ENCODE data around the gene DAB2IP.

The DAB2IP gene

DNA sequence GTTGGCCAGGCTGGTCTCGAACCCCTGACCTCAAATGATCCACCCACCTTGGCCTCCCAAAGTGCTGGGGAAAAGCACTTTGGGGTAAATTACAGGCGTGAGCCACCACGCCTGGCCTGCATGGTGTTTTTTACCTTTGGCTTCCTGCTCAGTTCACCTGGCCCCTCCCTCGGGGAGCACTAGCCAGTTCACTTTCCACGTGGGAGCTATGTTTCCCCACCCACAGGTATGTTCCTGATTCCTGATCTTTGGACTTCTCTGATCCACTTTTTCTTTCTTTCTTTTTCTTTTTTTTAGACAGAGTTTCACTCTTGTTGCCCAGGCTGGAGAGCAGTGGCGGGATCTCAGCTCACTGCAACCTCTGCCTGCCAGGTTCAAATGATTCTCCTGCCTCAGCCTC, 15.8 kb downstream of the DAB2IP start:
- no peak for DNase-seq

GRCh38 chr9:121667890-121668289, 16.5 kb downstream of the DAB2IP start:
- DNase-seq: no peak

DNA sequence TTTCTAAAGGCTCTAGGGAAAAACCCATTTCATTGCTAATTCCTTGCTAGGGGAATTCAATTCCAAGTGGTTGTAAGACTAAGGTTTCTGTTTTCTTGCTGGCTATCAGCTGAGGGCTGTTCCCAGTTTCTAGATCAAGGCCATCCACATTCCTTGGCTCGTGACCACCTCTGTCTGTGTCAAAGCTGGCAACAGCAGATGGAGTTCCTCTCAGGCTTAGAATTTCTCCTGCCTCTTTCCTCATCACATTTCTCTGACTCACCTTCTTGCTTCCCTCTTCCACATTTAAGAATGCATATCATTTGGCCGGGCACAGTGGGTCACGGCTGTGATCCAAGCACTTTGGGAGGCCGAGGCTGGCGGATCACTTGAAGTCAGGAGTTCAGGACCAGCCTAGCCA, 19.0 kb downstream of the DAB2IP start:
- no peak for DNase-seq

- no peak for DNase-seq
Measured at GRCh38 chr9:121671612-121672155, 20.2 kb downstream of the DAB2IP start.

GRCh38 chr9:121672213-121672612, 20.8 kb downstream of the DAB2IP start:
- DNase-seq: no peak

- no peak for DNase-seq
Measured at GRCh38 chr9:121672986-121673385, 21.6 kb downstream of the DAB2IP start.

DNA sequence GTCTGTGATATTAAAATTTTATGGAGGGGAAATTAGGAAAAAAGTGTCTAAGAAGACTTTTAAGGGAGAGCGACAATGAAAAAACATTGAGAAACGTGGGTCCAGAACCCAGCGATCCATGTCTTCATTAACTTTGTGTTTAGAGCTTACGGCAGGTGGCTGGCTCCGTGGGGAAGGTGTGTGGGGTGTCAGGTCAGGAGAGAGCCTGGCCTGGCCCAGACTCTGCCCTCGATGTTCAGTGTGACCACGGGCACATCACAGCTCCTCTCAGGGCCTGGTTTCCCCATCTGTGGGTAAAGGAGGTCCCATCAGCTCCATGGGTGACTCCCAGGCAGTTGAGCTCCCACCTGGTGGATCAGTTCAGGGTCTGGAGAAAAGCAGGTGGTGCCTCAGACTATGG, 22.1 kb downstream of the DAB2IP start:
- no peak for DNase-seq

- DNase-seq: no peak
Measured at GRCh38 chr9:121674017-121674416, 22.6 kb downstream of the DAB2IP start.

DNA sequence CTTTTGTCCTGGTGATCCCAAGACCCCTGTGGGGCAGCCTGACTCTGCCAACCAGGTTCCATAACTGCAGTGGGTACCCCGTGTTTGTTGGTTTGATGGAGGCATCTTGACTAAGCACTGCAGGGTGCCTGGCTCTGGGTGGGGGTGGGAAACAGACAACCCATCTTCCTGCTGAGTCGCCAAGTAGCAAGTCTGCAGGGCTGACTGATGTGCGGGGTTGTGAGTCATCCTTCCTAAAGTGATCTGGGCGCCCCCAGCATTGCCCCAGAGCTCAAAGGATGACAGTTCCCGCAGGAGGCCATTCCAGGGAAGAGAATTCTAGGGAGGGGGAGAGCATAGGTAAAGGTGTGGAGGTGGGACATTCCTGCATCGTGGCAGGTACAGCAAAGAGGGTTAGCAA, 23.5 kb downstream of the DAB2IP start:
- DNase-seq: no peak

DNA sequence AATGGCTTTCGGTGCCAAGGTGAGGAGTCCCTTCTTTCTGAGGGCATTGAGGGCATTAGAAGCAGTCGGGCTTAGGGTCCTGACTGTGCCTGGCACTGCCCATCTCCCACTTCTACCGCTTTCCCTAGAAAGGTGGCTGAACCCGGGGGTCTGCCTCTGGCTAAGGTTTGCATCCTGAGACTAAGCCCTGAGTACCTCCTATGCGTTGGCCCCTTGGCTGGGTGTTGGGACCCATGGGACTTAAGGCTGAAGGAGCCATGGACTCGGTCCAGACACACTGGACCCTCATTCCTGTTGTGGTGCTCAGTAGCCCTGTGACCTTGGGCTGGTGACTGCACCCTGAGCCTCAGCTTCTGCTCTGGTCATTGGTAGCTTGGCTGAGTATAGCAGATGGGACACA, 23.9 kb downstream of the DAB2IP start:
- no peak for DNase-seq

GRCh38 chr9:121675969-121676822, 24.8 kb downstream of the DAB2IP start:
- no peak for DNase-seq

DNA sequence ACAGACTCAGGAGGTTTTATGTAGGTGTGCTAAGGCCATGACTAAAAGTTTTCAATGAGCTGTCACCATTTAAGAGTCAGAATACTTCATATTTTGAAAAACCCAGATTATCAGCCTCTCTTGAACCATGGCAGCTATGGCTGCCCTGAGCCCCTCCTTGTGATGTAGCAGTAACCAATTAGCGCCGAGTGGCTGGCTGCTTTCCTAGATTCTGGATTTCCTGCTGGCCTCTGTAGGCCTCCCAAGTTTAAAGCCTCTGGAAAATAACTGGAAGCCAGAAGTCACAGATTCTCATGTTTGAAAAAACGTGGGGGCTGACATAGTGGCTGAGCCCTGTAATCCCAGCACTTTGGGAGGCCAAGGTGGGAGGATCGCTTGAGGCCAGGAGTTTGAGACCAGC, 25.5 kb downstream of the DAB2IP start:
- no peak for DNase-seq

GRCh38 chr9:121678501-121679022, 27.1 kb downstream of the DAB2IP start:
- DNase-seq: no peak

DNA sequence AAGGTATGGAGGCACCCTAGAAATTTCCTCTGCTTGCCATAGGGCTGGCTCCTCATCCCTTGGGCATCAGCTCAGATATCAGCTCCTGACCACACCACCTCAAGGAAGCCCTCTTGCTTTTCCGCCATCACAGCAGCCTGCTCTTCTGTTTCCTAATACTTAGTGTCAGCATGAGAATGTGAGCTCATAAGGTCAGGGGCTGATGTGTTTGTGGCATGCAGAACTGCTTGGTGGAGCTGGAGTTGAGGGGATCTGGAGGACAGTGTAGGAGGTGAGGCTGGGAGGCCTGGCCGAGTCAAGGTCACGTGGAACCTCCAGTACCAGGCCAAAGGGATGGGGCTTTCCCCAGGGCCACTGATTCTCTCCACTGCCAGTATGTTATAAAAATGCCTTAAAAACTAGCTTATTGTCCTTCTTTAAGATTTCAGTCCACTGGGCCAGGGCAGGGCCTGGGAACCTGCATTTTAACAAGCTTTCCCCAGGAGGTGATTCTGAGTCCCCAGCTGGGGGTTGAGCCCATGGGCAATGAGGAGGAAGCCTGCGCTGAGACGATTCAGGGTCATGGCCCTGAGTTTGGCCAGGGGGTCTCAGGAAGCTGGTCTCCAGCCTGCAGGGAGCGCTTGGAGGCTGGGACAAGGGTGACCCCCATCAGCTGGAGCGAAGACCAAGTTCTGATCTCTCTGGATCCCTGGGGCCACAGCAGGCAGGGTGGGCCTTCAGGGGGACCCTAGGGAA, 28.6 kb downstream of the DAB2IP start:
- DNase-seq: no peak

DNA sequence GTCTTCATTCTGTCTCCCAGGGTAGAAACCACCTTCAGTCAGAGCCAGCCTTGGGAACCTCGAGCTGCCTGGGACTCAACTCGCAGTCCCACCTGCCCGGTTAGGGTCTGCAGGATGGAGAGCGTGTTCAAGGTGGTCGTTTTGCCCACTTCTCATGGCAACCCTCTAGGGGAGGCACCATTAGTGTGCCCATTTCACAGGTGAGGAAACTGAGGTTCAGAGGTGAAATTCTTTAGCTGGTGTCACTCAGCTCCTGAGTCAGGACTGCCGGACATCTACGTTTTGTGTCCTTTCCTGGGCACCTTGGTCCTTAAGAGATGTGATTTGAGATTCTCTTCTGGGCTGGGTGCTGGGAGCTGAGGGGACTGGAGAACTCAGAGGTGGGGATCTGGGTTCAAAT, 30.0 kb downstream of the DAB2IP start:
- DNase-seq: no peak

DNA sequence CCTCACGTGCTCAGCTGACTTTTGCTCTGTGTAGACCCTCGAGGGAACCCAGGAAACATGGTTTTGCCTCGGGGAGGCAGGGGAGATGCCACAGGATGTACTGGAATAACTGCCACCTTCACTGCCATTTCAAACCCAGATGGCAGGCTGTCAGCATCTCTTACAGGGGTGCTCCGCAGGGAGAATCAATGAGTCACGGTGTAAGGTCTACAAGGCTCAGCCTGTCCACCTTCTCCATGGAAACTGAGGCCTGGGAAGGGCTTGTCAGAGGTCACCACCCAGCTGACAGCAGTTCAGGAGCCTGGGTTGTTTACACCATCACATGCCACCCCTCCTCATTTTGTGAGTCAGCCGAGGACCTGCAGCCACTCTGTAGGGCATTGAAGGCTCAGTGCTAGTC, 30.8 kb downstream of the DAB2IP start:
- no peak for DNase-seq

DNA sequence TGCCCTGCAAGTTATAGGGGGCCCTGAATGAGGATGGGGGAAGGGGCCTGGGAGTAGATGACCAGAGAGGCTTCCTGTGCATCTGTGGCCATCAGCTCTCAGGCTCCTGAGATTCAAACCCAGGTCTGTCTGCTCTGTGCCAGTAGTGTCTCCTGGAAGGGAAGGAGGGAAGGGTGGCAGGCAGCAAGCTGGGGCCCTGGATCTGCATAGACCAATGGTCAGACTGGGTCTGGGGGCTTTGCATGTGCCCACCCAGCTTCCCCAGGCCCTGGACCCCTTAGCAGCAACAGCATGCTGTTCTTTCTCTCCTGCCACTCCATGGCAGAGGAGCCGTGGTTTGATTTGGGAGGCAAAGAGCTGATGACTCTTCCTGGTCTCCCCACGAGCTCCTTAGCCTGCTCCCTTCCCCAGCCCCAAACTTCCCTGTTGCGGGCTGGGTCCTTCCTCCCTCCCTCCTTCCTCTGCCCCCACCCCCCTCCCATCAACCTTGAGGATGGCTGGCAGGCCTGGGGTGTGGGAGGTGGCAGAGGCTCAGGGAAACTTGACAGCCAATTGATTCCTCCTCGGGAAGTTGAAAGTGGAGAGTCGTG, 31.6 kb downstream of the DAB2IP start:
- DNase-seq: no peak

DNA sequence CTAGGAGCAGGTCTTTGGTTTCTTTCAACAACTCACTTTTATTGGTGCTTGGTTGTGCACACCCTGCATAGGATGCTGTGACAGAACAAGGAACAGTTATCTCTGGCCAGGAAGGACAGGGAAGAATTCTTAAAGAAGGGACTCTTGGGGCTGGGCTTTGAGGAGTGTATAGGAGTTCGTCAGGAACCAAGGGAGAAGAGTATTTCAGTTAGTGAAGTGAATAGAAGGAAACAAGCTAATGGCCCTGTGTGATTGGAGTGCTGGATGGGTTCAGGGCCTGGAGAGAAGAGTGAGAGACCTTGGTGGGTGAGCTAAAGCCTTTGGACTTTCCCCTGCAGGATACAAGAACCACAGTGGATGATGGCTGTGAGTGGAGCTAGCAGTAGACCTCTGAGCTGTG, 32.2 kb downstream of the DAB2IP start:
- no peak for DNase-seq

- DNase-seq: peak; percentile 50 to 54
Measured at GRCh38 chr9:121684381-121685145, 33.1 kb downstream of the DAB2IP start.

DNA sequence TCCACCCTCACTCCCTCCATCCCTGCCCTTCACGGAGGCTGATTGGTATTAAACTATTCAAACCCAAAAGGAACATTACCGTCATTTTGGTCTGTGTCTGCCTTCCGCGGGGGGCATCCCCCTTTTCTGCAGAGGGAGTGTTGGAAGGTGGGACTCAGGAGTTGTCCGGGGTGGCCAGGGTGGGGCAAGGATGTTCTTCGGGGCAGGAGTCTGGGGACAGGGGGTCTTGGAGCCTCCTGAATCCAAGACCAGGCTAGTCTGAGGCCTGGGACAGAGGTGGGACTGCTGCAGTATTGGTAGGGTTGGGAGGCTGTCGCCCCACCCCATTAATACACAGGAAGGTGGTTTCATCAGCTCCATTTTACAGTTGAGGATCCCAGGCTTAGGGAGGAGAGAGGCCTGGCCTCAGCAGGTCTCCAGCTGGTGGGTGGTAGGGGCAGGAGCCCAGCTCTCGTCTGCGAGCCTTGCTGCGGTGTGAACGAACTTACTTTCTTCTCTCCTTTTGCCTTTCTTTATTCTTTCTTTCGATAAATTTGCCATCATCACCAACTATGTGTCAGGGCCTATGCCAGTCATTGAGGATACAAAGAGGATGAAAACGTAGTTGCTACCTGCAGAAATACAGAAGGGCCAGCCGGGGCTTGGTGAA, 33.8 kb downstream of the DAB2IP start:
- no peak for DNase-seq

DNA sequence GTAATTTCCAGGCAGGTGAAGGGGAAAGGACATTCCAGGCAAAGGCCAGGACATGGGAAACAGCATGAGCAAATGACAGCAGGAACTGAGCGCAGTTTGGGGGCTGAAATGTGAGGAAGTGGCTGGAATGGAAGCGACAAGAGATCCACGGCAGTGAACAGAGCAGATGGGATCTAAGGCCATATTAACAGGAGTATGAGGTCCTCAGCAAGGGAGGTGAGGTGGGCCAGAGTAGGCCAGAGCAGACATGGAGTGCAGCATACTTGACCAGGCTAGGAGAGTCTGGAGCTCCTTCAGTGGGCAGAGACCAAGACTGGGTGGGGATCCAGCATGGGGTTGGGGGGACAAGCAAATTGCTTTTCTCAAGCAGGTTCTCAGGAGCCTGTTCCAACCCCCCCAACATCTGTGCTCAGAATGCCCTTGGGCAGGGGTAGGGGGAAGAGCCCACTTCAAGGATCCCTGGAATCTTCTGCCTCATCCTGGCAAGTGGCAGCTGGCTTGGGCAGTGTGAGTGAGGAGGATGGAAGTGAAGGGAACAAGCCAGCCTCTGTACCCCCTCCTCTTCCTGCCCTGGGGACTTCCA, 34.5 kb downstream of the DAB2IP start:
- DNase-seq: no peak

Measured in activated T-cell treated with anti-CD3 and anti-CD28 coated beads, Interleukin-2, amount 50 U/mL, for 48 hours (primary cell).